HG03575 (cell line): ENCODE measurements around the gene ABHD4.
"Not testable (repeated sequence)": the region's sequence is repeated elsewhere in the genome, so short reads cannot be mapped to it uniquely, and the experiment has no call there.

ENCODE experiments used
- ATAC-seq: cut with Tn5 transposase; IDR thresholded peaks from one replicate; pipeline ENCODE4 v1.9.1; 2021; ENCODE audit not compliant: unreplicated experiment, insufficient number of reproducible peaks, low FRiP score; ENCODE audit errors: extremely low read depth

ABHD4 gene

DNA sequence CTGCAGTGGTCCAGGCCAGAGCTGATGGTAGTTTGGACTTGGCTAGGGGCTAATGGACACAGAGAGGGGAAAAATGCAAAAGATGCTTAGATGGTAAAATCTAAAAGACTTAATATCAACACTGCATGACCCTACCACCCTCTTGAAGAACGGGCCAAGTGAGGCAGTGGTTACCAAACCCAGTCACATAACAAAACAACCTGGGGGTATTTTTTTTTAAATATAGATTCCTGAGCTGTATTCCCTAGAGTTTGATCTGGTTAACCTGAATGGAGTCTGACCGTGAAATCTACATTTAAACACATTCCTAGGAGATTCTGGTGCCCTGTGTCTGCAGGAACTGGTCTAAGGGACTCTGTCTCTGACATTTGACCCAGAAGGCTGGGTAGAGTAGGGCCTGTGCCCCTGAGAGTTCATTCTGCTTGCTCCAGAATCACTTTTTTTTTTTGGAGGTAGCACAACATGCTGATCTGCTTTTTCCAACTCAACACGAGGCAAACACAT, 15.7 kb downstream of the ABHD4 start:
- no peak for ATAC-seq

GRCh38 chr14:22614240-22614799, 16.2 kb downstream of the ABHD4 start:
- ATAC-seq, result no peak

DNA sequence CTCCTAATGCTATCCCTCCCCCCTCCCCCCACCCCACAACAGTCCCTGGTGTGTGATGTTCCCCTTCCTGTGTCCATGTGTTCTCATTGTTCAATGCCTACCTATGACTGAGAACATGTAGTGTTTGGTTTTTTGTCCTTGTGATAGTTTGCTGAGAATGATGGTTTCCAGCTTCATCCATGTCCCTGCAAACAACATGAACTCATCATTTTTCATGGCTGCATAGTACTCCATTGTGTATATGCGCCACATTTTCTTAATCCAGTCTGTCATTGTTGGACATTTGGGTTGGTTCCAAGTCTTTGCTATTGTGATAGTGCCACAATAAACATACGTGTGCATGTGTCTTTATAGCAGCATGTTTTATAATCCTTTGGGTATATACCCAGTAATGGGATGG, 17.7 kb downstream of the ABHD4 start:
- not testable (repeated sequence) for ATAC-seq

- ATAC-seq, result no peak
Measured at GRCh38 chr14:22622255-22622654, 24.2 kb downstream of the ABHD4 start.

DNA sequence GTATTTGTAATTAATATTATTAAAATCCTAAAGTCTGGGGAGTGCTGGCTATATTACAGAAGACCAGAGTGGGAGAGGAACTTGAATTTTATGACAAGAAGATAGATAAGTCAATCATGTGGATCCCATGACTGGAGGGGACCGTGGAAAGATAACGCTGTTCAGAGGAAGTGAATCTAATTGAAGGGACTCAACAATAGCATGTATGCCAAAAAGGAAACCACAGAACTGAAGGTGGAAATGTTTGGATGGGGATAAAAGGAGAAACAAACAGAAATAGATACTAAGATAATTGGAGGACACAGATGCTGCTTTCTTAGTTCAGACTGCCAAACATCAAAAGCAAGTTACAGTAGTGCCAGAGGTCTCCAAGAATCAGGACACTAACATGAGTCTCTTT, 24.9 kb downstream of the ABHD4 start:
- no peak for ATAC-seq

DNA sequence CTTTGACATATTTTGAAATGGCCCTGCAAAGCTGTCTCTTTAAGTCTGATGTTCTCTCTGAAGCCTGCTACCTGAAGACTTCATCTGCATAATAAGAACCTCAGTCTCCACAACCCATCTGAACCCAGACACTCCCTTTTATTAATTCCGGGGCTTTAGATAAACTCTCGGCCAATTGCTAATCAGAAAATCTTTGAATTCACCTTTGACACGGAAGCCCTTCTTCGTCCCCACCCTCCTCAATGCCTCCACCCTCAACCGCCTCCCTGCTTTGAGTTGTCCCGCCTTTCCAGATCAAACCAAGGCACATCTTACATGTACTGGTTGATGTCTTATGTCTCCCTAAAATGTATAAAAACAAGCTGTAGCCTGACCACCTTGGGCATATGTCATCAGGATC, 28.5 kb downstream of the ABHD4 start:
- ATAC-seq, result no peak

- ATAC-seq, result no peak
Measured at GRCh38 chr14:22627506-22628263, 29.6 kb downstream of the ABHD4 start.

GRCh38 chr14:22629361-22629760, 31.3 kb downstream of the ABHD4 start:
- no peak for ATAC-seq

DNA sequence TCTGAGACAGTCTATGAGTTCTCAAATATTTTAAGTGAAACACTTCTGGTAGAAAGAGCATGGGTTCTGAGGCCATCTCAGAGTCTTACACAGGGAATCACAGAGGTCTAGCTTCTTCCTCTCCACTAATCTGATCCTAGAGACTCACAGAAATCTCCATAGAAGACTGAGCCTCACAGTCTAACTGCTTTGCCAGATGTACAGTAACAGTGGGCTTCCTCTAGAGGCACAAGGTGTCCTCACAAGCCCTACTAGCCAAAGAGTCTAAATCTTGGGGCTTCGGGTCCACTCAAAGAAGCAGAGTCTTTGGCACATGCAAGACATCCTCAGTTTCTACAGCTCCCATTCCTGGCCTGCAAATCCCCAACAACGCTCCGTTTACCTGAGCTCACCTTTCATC, 32.0 kb downstream of the ABHD4 start:
- no peak for ATAC-seq

GRCh38 chr14:22630486-22630885, 32.4 kb downstream of the ABHD4 start:
- no peak for ATAC-seq

DNA sequence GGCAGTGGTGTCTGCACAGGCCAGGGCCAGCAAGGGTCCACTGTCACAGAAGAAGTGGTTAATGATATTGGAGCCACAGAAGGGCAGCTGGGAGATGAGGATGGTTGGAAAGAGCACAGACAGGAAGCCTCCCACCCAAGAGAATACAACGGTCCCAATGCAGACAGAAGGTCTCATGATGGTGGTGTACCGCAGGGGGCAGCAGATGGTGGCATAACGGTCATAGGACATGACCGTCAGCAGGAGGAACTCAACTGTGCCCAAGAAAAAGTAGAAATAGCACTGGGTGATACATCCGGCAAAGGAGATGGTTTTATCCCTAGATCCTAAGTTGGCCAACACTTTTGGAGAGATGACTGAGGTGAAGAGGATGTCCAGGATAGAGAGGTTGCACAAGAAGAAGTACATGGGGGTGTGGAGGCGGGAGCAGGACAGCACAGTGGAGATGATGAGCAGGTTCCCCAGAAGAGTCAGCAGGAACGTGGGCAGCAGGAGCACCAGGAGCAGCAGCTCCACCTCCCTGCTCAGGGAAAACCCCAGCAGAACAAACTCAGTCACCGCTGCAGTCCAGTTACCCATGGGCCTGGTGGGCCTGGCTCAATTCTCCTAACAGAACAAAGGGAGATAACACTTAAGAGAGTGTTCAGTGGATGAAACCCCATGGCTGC, 36.3 kb downstream of the ABHD4 start:
- no peak for ATAC-seq

GRCh38 chr14:22635980-22636379, 37.9 kb downstream of the ABHD4 start:
- not testable (repeated sequence) for ATAC-seq

DNA sequence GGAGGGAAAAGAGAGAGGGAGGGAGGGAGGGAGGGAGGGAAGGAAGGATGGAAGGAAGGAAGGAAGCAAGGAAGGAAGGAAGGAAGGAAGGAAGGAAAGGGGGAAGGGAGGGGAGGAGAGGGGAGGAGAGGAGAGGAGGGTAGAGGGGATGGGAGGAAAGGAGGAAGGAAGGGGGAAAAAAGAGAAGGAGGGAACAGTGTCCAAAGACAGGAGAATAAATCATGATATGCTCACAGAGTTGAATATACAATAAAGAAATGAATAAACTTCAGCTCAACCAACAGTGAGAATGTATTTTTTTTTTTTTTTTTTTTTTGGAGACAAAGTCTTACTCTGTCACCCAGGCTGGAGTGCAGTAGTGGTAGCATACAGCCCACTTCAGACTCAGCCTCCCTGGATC, 42.1 kb downstream of the ABHD4 start:
- no peak for ATAC-seq

DNA sequence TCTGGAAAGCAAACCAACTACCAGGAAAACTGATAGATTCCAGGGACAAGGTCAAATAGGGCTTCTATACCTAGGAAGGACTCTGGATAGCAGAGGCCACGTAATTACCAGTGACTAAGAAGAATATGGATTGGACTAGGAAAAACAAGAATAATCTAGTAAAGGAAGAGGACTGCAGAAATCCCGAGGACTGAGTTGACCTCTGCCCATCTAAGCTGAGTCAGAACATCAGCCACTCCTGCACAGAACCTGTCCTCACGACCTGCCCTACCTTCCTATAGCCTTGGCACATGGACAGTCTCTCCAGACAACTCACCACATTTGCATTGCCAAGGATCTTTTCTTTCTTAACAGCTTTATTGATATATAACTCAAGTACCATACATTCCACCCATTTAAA, 43.7 kb downstream of the ABHD4 start:
- ATAC-seq, result no peak

- ATAC-seq, result no peak
Measured at GRCh38 chr14:22644305-22644635, 46.2 kb downstream of the ABHD4 start, which contains the start of gene OR6J1. Gene OR6J1, minus strand, starts transcription at chr14:22644352. Its CDS starts 9,541 bp downstream, at chr14:22634811.

DNA sequence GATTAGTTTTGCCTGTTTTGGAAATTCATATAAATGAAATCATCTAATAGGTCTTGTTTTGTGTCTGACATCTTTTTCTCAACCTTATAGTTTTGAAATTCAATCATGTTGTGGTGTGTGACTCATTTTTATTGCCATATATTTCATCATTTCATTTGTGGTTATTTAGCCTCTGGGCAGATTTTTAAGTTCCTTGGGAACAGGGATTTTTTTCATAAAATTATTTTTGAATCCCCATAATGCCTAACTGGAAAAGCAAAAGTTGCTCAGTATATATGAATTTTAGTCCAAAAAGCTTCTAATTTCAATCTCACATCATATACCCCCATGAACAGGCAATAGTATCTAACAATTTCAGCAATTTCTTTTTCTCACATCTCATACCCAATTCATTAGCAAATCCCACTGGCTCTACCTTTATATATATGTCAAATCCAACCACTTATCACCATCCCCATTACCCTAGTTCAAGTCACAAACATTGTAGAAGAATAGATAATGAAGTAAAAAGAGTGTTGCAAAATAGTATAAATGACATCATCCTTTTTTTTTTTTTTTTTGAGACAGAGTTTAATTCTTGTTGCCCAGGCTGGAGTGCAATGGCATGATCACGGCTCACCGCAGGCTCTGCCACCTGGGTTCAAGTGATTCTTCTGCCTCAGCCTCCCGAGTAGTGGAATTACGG, 48.6 kb downstream of the ABHD4 start:
- no peak for ATAC-seq

- no peak for ATAC-seq
Measured at GRCh38 chr14:22648506-22648905, 50.4 kb downstream of the ABHD4 start.

GRCh38 chr14:22650046-22650739, 52.1 kb downstream of the ABHD4 start:
- ATAC-seq, result no peak

GRCh38 chr14:22650960-22651521, 52.9 kb downstream of the ABHD4 start:
- ATAC-seq, result no peak
